Fibroblast of the aortic adventitia (primary cell): ENCODE measurements around the gene BTBD18. TPM values are rescaled to one million over a fixed set of nuclear protein-coding genes. Genes with fewer than 3 reads are reported as not detected.
A peak's percentile ranks its signal among the peaks of the same experiment; 100 is the strongest.
"Not testable (repeated sequence)": the region's sequence is repeated elsewhere in the genome, so short reads cannot be mapped to it uniquely, and the experiment has no call there.

Source experiments
- DNase-seq: peaks from one replicate; pipeline ENCODE4 v3.0.0-alpha.2; 2010; ENCODE audit warnings: low read depth
- H3K4me3 ChIP-seq: 2 replicates; pipeline ENCODE4 v1.5.1; 2011; ENCODE audit warnings: low read depth, mild to moderate bottlenecking, control low read depth, low read length, moderate library complexity
- CTCF ChIP-seq: IDR thresholded peaks from 2 replicates; pipeline ENCODE4 v1.5.1; 2011; ENCODE audit warnings: mild to moderate bottlenecking, low read length, control low read depth, inconsistent platforms; ENCODE audit not compliant: insufficient read depth
- total RNA-seq: library from RNA; depleted of rRNA; stranded (reverse); fragments of >200 nt; gene quantifications from 2 replicates; pipeline ENCODE4 v1.2.3, GENCODE V29; 2012; ENCODE audit warnings: low replicate concordance

The BTBD18 gene
- total RNA-seq, 1 donor, result 0.09 TPM

- no peak for DNase-seq
- H3K4me3 ChIP-seq, result no peak overlapping the region
- TF ChIP-seq CTCF, result no peak
Observed at GRCh38 chr11:57728829-57729228, 22.8 kb downstream of the BTBD18 start.

- H3K4me3 ChIP-seq, result no peak overlapping the region
- TF ChIP-seq CTCF, result no peak
- no peak for DNase-seq
Observed at GRCh38 chr11:57727185-57727584, 24.4 kb downstream of the BTBD18 start.

- H3K4me3 ChIP-seq, DNase-seq: not testable (repeated sequence)
Observed at GRCh38 chr11:57716726-57717125, 34.9 kb downstream of the BTBD18 start.

GRCh38 chr11:57713835-57714234, 37.8 kb downstream of the BTBD18 start:
- no peak for TF ChIP-seq CTCF
- DNase-seq, result no peak
- peak overlapping the region; percentile 99 for H3K4me3 ChIP-seq

GRCh38 chr11:57712256-57713150, 39.1 kb downstream of the BTBD18 start, which contains the start of gene TMX2:
Gene TMX2, plus strand, starts transcription at chr11:57712593. Its CDS starts 26 bp downstream, at chr11:57712619.
- TF ChIP-seq CTCF, result no peak
- peak within 1 kb of the TSS; percentile 99 for H3K4me3 ChIP-seq
- peak; percentile 99 for DNase-seq

DNA sequence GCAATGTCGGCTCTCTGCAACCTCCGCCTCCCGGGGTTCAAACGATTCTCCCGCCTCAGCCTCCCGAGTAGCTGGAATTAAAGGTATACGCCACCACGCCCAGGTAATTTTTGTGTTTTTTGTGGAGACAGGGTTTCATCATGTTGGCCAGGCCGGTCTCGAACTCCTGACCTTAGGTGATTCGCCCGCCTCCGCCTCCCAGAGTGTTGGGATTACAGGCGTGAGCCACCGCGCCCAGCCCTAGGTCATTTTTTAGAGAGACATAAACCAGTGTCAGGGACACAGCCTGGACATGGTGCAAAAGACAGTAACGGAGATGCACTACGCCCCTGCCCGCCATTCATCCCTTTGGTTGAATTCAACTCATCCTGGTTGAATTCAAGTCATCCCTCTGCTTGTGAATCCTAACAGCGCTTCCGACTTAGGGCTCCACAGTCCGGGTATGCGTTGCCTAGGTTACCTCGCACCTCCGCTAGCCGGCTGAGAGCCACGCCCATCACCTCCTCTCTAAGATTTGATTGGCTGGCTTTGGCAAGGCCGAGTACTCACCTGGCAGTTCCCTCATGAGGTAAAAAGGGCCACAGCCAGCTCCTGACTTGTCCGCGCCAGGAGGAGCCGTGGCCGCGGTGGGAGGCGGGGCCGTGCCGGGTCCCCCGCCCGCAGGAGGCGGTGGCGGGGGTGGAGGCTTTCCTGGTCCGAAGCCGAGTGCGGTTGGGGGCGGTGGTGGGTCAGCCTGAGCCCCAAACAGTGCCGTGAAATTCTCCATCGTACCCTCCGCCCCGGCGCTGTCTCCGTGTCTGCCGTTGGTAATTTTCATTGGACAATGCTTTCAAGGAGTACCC, 40.0 kb downstream of the BTBD18 start, which contains the start of gene MED19:
Gene MED19, minus strand, starts transcription at position 802 of the 842 bp plus-strand sequence. Its CDS starts 36 bp downstream, at position 766.
- TF ChIP-seq CTCF, result no peak
- H3K4me3 ChIP-seq, result peak within 1 kb of the TSS; percentile 99
- DNase-seq, result peak; percentile 63

- no peak for DNase-seq
- H3K4me3 ChIP-seq, result no peak overlapping the region
- no peak for TF ChIP-seq CTCF
Observed at GRCh38 chr11:57709802-57710367, 41.7 kb downstream of the BTBD18 start.

DNA sequence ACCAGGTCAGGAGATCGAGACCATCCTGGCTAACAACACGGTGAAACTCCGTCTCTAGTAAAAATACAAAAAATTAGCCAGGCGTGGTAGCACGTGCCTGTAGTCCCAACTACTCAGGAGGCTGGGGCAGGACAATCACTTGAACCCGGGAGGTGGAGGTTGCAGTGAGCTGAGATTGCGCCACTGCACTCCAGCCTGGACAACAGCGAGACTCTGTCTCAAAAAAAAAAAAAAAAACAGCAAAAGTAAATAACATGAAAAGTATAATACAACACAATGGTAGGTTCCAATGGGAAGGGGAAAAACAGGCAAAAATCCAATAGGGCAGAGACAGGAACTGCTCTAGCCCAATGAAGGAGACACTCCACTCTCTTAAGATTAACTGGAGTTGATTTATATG, 46.2 kb downstream of the BTBD18 start:
- DNase-seq, H3K4me3 ChIP-seq: not testable (repeated sequence)
